ENCODE measurements around the gene EEIG1.
A peak's percentile ranks its signal among the peaks of the same experiment; 100 is the strongest.

Gene EEIG1

DNA sequence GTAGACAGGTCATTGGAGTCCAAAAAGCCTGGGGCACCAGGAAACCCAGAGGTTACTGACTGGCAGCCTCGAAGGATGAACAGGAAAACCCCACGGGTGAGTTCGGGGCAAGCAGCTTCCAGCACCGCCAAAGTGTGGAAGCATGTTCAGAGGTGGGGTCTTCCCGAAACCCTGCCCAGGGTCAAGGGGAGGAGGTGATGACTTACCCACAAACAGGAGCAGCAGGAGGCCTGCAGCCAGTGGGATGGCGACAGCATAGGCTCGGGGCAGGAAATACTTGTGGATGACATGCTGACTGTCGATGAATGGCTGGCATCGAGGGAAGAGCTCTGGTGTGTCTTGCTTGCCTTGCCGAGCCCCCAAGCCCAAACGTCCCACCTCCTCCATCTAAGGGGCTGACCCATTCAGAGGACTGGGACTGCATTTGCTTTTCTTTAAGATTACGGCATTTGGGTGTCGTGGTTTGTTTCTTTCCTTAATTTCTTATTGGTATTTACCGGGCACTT lies 44.4 kb downstream of the EEIG1 start:
- H3K9me3 ChIP-seq (ENCODE audit: insufficient read depth, low read depth, low read length) = no peaks in the 10 kb centered on the region
- H2AFZ ChIP-seq (ENCODE audit: low read length) = no peak overlapping the region
- H3K9me2 ChIP-seq (replicated peaks; ENCODE audit: low read depth, low read length) = no peaks in the 10 kb centered on the region
- peak overlapping the region; percentile 83 for H3K4me2 ChIP-seq (ENCODE audit: low read depth, low read length, poor library complexity, severe bottlenecking)
- H3K4me3 ChIP-seq (ENCODE audit: low read length, poor library complexity, severe bottlenecking) = peak overlapping the region; percentile 90
- H3K79me2 ChIP-seq (ENCODE audit: insufficient read depth, low read length) = peaks cover 35% of the 10 kb centered on the region
- H3K27me3 ChIP-seq (ENCODE audit: insufficient read depth, low read length, poor library complexity, severe bottlenecking) = no peaks in the 10 kb centered on the region
- H3F3A ChIP-seq (ENCODE audit: low read depth) = no peaks in the 10 kb centered on the region
- no peak for TF ChIP-seq EZH2phosphoT487 (IDR thresholded peaks at IDR 0.05; ENCODE audit: borderline replicate concordance)
- TF ChIP-seq, protein P1, sequence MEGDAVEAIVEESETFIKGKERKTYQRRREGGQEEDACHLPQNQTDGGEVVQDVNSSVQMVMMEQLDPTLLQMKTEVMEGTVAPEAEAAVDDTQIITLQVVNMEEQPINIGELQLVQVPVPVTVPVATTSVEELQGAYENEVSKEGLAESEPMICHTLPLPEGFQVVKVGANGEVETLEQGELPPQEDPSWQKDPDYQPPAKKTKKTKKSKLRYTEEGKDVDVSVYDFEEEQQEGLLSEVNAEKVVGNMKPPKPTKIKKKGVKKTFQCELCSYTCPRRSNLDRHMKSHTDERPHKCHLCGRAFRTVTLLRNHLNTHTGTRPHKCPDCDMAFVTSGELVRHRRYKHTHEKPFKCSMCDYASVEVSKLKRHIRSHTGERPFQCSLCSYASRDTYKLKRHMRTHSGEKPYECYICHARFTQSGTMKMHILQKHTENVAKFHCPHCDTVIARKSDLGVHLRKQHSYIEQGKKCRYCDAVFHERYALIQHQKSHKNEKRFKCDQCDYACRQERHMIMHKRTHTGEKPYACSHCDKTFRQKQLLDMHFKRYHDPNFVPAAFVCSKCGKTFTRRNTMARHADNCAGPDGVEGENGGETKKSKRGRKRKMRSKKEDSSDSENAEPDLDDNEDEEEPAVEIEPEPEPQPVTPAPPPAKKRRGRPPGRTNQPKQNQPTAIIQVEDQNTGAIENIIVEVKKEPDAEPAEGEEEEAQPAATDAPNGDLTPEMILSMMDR (conservative IDR thresholded peaks at IDR 0.05; ENCODE audit: low read length) = no peak
- H3K9ac ChIP-seq (ENCODE audit: low read depth, low read length, poor library complexity, severe bottlenecking) = peak overlapping the region; percentile 77
- peaks cover 18% of the 10 kb centered on the region for H4K20me1 ChIP-seq (ENCODE audit: insufficient read depth, low read length, poor library complexity, severe bottlenecking)
- H3K36me3 ChIP-seq (ENCODE audit: insufficient read depth, low read length) = no peaks in the 10 kb centered on the region; the same call in 1 of the 2 replicates
- peaks cover 27% of the 10 kb centered on the region for H3K4me1 ChIP-seq (ENCODE audit: insufficient read depth, low read length, poor library complexity, severe bottlenecking)

DNA sequence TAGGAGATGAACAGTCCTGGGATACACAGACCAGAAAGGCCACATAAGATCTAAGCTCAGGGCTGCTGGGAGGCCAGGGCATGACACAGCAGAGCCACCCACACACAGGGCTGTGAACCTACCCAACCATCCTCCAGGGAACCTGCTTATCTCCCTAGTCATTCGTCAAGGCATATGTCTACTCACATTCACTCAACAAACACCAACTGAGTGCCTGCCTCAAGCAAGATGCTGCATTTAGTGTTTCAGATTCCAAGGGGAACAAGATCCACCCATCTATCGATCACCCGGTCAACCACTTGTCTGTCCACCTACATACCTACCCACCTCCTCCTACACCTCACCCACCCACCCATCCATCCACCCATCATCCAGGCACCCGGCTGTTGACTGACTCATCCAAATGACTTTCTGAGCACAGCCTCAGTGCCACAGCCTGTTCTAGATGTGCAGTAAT lies 45.0 kb downstream of the EEIG1 start:
- peak overlapping the region; percentile 90 for H3K4me3 ChIP-seq (ENCODE audit: low read length, poor library complexity, severe bottlenecking)
- no peak overlapping the region for H2AFZ ChIP-seq (ENCODE audit: low read length)
- H3K9me3 ChIP-seq (ENCODE audit: insufficient read depth, low read depth, low read length) = no peaks in the 10 kb centered on the region
- H3K36me3 ChIP-seq (ENCODE audit: insufficient read depth, low read length) = no peaks in the 10 kb centered on the region; the same call in 1 of the 2 replicates
- peaks cover 35% of the 10 kb centered on the region for H3K79me2 ChIP-seq (ENCODE audit: insufficient read depth, low read length)
- no peaks in the 10 kb centered on the region for H3K27me3 ChIP-seq (ENCODE audit: insufficient read depth, low read length, poor library complexity, severe bottlenecking)
- H3K9me2 ChIP-seq (replicated peaks; ENCODE audit: low read depth, low read length) = no peaks in the 10 kb centered on the region
- peaks cover 27% of the 10 kb centered on the region for H3K4me1 ChIP-seq (ENCODE audit: insufficient read depth, low read length, poor library complexity, severe bottlenecking)
- H3K9ac ChIP-seq (ENCODE audit: low read depth, low read length, poor library complexity, severe bottlenecking) = peak overlapping the region; percentile 77
- H3K4me2 ChIP-seq (ENCODE audit: low read depth, low read length, poor library complexity, severe bottlenecking) = peak overlapping the region; percentile 83
- H4K20me1 ChIP-seq (ENCODE audit: insufficient read depth, low read length, poor library complexity, severe bottlenecking) = peaks cover 18% of the 10 kb centered on the region
- no peak for TF ChIP-seq EZH2phosphoT487 (IDR thresholded peaks at IDR 0.05; ENCODE audit: borderline replicate concordance)
- TF ChIP-seq, protein P1 (conservative IDR thresholded peaks at IDR 0.05; ENCODE audit: low read length) = no peak
- H3F3A ChIP-seq (ENCODE audit: low read depth) = no peaks in the 10 kb centered on the region

DNA sequence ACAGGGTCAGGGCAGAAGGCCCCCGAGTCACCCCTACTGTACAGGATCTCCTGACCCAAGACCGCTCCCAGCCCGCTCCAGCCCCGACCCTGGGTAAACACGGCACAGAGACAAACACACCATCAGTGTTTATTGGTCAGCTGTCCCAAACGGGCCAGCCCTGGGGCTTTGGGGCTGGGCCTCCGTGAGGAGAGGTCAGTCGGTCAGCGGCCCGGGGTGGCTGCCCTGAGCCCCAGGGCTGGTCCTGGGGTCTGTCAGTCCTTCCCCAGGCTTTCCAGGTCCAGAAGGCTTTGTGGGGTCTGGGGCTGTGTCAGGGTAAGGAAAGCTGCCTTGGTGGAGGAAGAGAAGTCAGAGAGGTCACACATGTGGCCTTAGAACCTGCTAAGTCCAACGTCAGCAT lies 45.8 kb downstream of the EEIG1 start:
- no peaks in the 10 kb centered on the region for H3F3A ChIP-seq (ENCODE audit: low read depth)
- H3K9me2 ChIP-seq (replicated peaks; ENCODE audit: low read depth, low read length) = no peaks in the 10 kb centered on the region
- H3K4me1 ChIP-seq (ENCODE audit: insufficient read depth, low read length, poor library complexity, severe bottlenecking) = peaks cover 27% of the 10 kb centered on the region
- H3K79me2 ChIP-seq (ENCODE audit: insufficient read depth, low read length) = peaks cover 35% of the 10 kb centered on the region
- peak overlapping the region; percentile 90 for H3K4me3 ChIP-seq (ENCODE audit: low read length, poor library complexity, severe bottlenecking)
- no peaks in the 10 kb centered on the region for H3K27me3 ChIP-seq (ENCODE audit: insufficient read depth, low read length, poor library complexity, severe bottlenecking)
- peak overlapping the region; percentile 83 for H3K4me2 ChIP-seq (ENCODE audit: low read depth, low read length, poor library complexity, severe bottlenecking)
- TF ChIP-seq, protein P1 (conservative IDR thresholded peaks at IDR 0.05; ENCODE audit: low read length) = no peak
- TF ChIP-seq EZH2phosphoT487 (IDR thresholded peaks at IDR 0.05; ENCODE audit: borderline replicate concordance) = no peak
- no peak overlapping the region for H2AFZ ChIP-seq (ENCODE audit: low read length)
- H3K9me3 ChIP-seq (ENCODE audit: insufficient read depth, low read depth, low read length) = no peaks in the 10 kb centered on the region
- no peaks in the 10 kb centered on the region for H3K36me3 ChIP-seq (ENCODE audit: insufficient read depth, low read length)
- H4K20me1 ChIP-seq (ENCODE audit: insufficient read depth, low read length, poor library complexity, severe bottlenecking) = peaks cover 18% of the 10 kb centered on the region
- peak overlapping the region; percentile 77 for H3K9ac ChIP-seq (ENCODE audit: low read depth, low read length, poor library complexity, severe bottlenecking)
